SK-N-SH treated with all-trans-retinoic acid at 6 μM for 48 hours (cell line): ENCODE measurements around the gene IMPA2.

Experiments used
- ATAC-seq: fragments of 200-7000 bp; cut with Tn5 transposase; 3 replicates; pipeline ENCODE4 v1.9.1; 2020; ENCODE audit warnings: mild to moderate bottlenecking, moderate library complexity
- ARNTL ChIP-seq: fragments of 450-650 bp; formaldehyde crosslinking; IDR thresholded peaks from 2 replicates; pipeline ENCODE4 v1.5.0; 2020; ENCODE audit warnings: low read depth, mild to moderate bottlenecking, moderate library complexity, borderline replicate concordance
- BACH2 ChIP-seq: fragments of 250-450 bp; sonication (Bioruptor Pico); IDR thresholded peaks from 2 replicates; pipeline ENCODE4 v1.9.0; 2021; ENCODE audit warnings: mild to moderate bottlenecking, borderline replicate concordance
- CREB5 ChIP-seq: fragments of 250-450 bp; sonication (Bioruptor Pico); IDR thresholded peaks from 2 replicates; pipeline ENCODE4 v1.5.1; 2020; ENCODE audit warnings: low read depth, mild to moderate bottlenecking, moderate library complexity
- CSDC2 ChIP-seq: fragments of 250-450 bp; sonication (Bioruptor Pico); IDR thresholded peaks from 2 replicates; pipeline ENCODE4 v1.5.0; 2020; ENCODE audit warnings: mild to moderate bottlenecking, moderate library complexity
- CSRNP3 ChIP-seq: fragments of 250-450 bp; sonication (Bioruptor Pico); IDR thresholded peaks from 2 replicates; pipeline ENCODE4 v1.5.1; 2021; ENCODE audit warnings: mild to moderate bottlenecking, moderate library complexity
- ESRRG ChIP-seq: fragments of 250-450 bp; sonication (Bioruptor Pico); IDR thresholded peaks from 2 replicates; pipeline ENCODE4 v1.6.1; 2021; ENCODE audit warnings: mild to moderate bottlenecking
- GLIS3 ChIP-seq: fragments of 250-450 bp; sonication (Bioruptor Pico); IDR thresholded peaks from 2 replicates; pipeline ENCODE4 v1.5.0; 2020; ENCODE audit warnings: mild to moderate bottlenecking, moderate library complexity
- ISL1 ChIP-seq: fragments of 250-450 bp; sonication (Bioruptor Pico); IDR thresholded peaks from 2 replicates; pipeline ENCODE4 v2.1.2; 2022; ENCODE audit warnings: mild to moderate bottlenecking, moderate library complexity
- PATZ1 ChIP-seq: fragments of 250-450 bp; sonication (Bioruptor Pico); IDR thresholded peaks from 2 replicates; pipeline ENCODE4 v1.8.0; 2020; ENCODE audit warnings: mild to moderate bottlenecking, moderate library complexity, borderline replicate concordance
- POU6F1 ChIP-seq: fragments of 250-450 bp; sonication (Bioruptor Pico); IDR thresholded peaks from 2 replicates; pipeline ENCODE4 v1.8.0; 2021; ENCODE audit warnings: low read depth, mild to moderate bottlenecking, moderate library complexity, borderline replicate concordance
- PPARA ChIP-seq: fragments of 250-450 bp; sonication (Bioruptor Pico); IDR thresholded peaks from 2 replicates; pipeline ENCODE4 v1.5.0; 2020; ENCODE audit warnings: mild to moderate bottlenecking, borderline replicate concordance
- RARB ChIP-seq: fragments of 250-450 bp; sonication (Bioruptor Pico); IDR thresholded peaks from 2 replicates; pipeline ENCODE4 v1.8.0; 2021; ENCODE audit warnings: mild to moderate bottlenecking, moderate library complexity
- SNAI2 ChIP-seq: fragments of 250-450 bp; sonication (Bioruptor Pico); IDR thresholded peaks from 2 replicates; pipeline ENCODE4 v1.5.0; 2020; ENCODE audit warnings: mild to moderate bottlenecking, moderate library complexity
- TCF4 ChIP-seq: fragments of 250-450 bp; sonication (Bioruptor Pico); IDR thresholded peaks from 2 replicates; pipeline ENCODE4 v1.8.0; 2021; ENCODE audit warnings: mild to moderate bottlenecking, moderate library complexity, borderline replicate concordance
- TOX ChIP-seq: fragments of 250-450 bp; sonication (Bioruptor Pico); IDR thresholded peaks from 2 replicates; pipeline ENCODE4 v1.8.0; 2021; ENCODE audit warnings: mild to moderate bottlenecking, moderate library complexity, borderline replicate concordance
- ZC3H10 ChIP-seq: fragments of 250-450 bp; sonication (Bioruptor Pico); IDR thresholded peaks from 2 replicates; pipeline ENCODE4 v1.5.1; 2021; ENCODE audit warnings: mild to moderate bottlenecking, moderate library complexity
- ZFP3 ChIP-seq: fragments of 250-450 bp; sonication (Bioruptor Pico); IDR thresholded peaks from 2 replicates; pipeline ENCODE4 v1.5.0; 2020; ENCODE audit warnings: mild to moderate bottlenecking, moderate library complexity
- ZNF565 ChIP-seq: fragments of 450-650 bp; formaldehyde crosslinking; conservative IDR thresholded peaks from 2 replicates; pipeline ENCODE4 v1.5.0; 2020; ENCODE audit warnings: low read depth, mild to moderate bottlenecking, moderate library complexity
- ZNF70 ChIP-seq: fragments of 450-650 bp; formaldehyde crosslinking; IDR thresholded peaks from 2 replicates; pipeline ENCODE4 v1.5.0; 2020; ENCODE audit warnings: mild to moderate bottlenecking, moderate library complexity
- ZNF8 ChIP-seq: fragments of 450-650 bp; formaldehyde crosslinking; IDR thresholded peaks from 2 replicates; pipeline ENCODE4 v1.5.0; 2020; ENCODE audit warnings: mild to moderate bottlenecking, moderate library complexity
- TF ChIP-seq, protein P1 (sequence below): fragments of 250-450 bp; sonication (Bioruptor Pico); IDR thresholded peaks from 2 replicates; pipeline ENCODE4 v1.5.0; 2020; ENCODE audit warnings: mild to moderate bottlenecking, moderate library complexity

Gene IMPA2

DNA sequence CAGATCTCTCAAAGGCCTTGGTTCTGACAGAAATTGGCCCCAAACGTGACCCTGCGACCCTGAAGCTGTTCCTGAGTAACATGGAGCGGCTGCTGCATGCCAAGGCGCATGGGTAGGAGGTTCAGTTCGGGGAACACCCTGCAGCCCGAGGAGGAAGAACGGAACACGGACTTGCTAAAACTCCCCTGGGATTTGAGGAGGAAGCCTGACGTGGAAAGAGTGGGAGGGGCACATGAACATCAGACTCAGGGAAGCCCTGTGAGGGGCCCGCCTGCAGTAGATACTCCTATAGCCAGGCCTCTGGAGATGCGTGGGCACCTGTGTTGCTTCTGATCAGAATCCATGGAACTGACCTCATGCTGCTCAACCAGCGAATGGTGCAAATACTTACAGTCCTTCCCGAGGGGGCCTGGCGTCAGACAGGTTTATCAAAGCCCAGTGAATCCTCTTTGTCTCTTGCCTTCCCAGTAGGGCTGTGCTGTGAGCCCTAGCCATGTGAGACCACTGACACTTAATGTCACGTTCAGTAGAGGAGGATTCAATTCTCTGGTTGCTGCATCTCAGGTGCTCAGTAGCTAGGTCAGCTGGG, 46.8 kb downstream of the IMPA2 start:
- no peak for ATAC-seq
- TF ChIP-seq PATZ1: no peak
- TF ChIP-seq SNAI2 (CRISPR knock-in tag): no peak
- no peak for TF ChIP-seq CSRNP3
- TF ChIP-seq ISL1: no peak
- TF ChIP-seq PPARA: no peak
- TF ChIP-seq ARNTL (CRISPR knock-in tag): no peak
- no peak for TF ChIP-seq BACH2
- TF ChIP-seq, protein P1, sequence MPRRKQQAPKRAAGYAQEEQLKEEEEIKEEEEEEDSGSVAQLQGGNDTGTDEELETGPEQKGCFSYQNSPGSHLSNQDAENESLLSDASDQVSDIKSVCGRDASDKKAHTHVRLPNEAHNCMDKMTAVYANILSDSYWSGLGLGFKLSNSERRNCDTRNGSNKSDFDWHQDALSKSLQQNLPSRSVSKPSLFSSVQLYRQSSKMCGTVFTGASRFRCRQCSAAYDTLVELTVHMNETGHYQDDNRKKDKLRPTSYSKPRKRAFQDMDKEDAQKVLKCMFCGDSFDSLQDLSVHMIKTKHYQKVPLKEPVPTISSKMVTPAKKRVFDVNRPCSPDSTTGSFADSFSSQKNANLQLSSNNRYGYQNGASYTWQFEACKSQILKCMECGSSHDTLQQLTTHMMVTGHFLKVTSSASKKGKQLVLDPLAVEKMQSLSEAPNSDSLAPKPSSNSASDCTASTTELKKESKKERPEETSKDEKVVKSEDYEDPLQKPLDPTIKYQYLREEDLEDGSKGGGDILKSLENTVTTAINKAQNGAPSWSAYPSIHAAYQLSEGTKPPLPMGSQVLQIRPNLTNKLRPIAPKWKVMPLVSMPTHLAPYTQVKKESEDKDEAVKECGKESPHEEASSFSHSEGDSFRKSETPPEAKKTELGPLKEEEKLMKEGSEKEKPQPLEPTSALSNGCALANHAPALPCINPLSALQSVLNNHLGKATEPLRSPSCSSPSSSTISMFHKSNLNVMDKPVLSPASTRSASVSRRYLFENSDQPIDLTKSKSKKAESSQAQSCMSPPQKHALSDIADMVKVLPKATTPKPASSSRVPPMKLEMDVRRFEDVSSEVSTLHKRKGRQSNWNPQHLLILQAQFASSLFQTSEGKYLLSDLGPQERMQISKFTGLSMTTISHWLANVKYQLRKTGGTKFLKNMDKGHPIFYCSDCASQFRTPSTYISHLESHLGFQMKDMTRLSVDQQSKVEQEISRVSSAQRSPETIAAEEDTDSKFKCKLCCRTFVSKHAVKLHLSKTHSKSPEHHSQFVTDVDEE: no peak
- no peak for TF ChIP-seq ZC3H10 (CRISPR knock-in tag)
- no peak for TF ChIP-seq ZFP3 (CRISPR knock-in tag)
- TF ChIP-seq CREB5 (CRISPR knock-in tag): no peak
- TF ChIP-seq ZNF8 (CRISPR knock-in tag): no peak
- no peak for TF ChIP-seq CSDC2 (CRISPR knock-in tag)
- no peak for TF ChIP-seq ZNF70 (CRISPR knock-in tag)
- no peak for TF ChIP-seq ZNF565 (CRISPR knock-in tag)
- TF ChIP-seq TOX (CRISPR knock-in tag): no peak
- no peak for TF ChIP-seq GLIS3 (CRISPR knock-in tag)
- no peak for TF ChIP-seq RARB
- no peak for TF ChIP-seq POU6F1 (CRISPR knock-in tag)
- no peak for TF ChIP-seq ESRRG (CRISPR knock-in tag)
- TF ChIP-seq, all 23 proteins: peak for 0

DNA sequence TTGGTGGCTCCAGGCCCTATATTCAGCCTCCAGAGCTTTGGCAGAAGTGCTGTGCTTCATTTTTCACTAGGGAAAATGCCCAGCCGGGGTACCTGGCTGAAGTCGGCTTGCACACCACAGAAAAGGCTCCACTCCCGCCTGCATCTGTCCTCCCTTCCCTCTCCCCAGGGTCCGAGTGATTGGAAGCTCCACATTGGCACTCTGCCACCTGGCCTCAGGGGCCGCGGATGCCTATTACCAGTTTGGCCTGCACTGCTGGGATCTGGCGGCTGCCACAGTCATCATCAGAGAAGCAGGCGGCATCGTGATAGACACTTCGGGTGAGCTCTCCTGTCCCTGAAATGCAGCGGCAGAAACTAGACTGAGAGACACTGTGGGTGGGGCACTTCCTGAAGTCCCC, 47.4 kb downstream of the IMPA2 start:
- no peak for ATAC-seq
- no peak for TF ChIP-seq RARB
- TF ChIP-seq ZFP3 (CRISPR knock-in tag): no peak
- no peak for TF ChIP-seq GLIS3 (CRISPR knock-in tag)
- no peak for TF ChIP-seq TCF4
- TF ChIP-seq ARNTL (CRISPR knock-in tag): no peak

DNA sequence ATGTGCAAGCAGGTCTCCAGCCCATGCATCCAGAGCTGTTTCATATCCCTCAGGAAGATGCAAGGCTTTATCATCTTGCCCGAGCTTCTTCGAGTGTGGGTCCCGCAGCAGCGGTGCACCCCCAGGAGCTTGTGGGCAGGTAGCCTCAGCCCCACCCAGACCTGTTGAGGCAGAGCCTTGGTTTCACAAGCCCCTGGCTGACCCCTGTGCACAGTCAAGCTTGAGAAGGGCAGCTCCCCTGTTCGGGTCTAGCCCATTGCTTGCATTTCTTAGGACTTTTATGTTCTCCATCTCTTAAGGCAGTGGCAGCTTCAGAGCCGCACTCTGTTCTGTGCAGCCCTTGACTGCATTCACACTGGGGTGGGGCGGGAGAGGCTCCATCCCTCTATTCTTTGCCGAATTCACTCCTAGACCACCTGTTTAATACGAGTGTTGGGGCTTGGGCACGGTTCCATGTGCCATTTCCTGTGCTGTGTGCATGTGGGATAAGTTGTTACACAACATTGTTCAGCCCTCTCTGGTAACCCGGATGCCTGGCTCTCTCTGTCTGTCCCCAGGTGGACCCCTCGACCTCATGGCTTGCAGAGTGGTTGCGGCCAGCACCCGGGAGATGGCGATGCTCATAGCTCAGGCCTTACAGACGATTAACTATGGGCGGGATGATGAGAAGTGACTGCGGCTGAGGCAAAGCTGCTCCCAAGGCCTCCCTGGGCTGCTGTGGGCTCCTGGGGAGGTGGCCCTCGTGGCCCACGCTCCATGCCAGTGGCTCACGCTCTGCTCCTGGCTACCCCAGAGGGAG, 48.7 kb downstream of the IMPA2 start:
- TF ChIP-seq ISL1: no peak
- no peak for ATAC-seq
